PC-9 (cell line): ENCODE data around the gene MCF2L. TPM values are rescaled to one million over a fixed set of nuclear protein-coding genes. Genes with fewer than 3 reads are reported as not detected.

ENCODE experiments used
- BruUV-seq: library from RNA; stranded (reverse); fragments of 400-500 nt; replicated peaks from 2 replicates; lab custom pipeline; 2021; lab: Mats Ljungman, UMichigan
- CTCF ChIA-PET: fragments of 300-600 bp; sonication (Branson Sonifier 250); formaldehyde crosslinking; loops from one replicate; lab custom pipeline; 2022; ENCODE audit warnings: antibody characterized with exemption; lab: Charles Lee
- POLR2A ChIA-PET: fragments of 300-600 bp; sonication (Branson Sonifier 250); formaldehyde crosslinking; loops from one replicate; lab custom pipeline; 2022; ENCODE audit warnings: antibody characterized with exemption; ENCODE audit not compliant: unreplicated experiment; lab: Charles Lee
- DNase-seq, 2 experiments: peaks; one replicate each; pipeline versions ENCODE4 v3.0.0 to v3.0.0-alpha.2; 2015 to 2022; ENCODE audit warnings: mixed read lengths in 1 of 2
- H2AFZ ChIP-seq: fragments of 200-600 bp; sonication (generic); 2 replicates; pipeline ENCODE4 v1.8.1; 2017; ENCODE audit warnings: antibody characterized with exemption
- H3F3A ChIP-seq: fragments of 200-600 bp; sonication (generic); 2 replicates; pipeline ENCODE4 v1.8.1; 2017; ENCODE audit warnings: antibody characterized with exemption, mild to moderate bottlenecking, low read depth; ENCODE audit not compliant: insufficient read depth
- H3K27ac ChIP-seq: fragments of 200-600 bp; sonication (generic); 2 replicates; pipeline ENCODE4 v1.6.1; 2016; ENCODE audit warnings: mixed run types
- H3K27me3 ChIP-seq: fragments of 200-600 bp; sonication (generic); 2 replicates; pipeline ENCODE4 v1.6.1; 2016; ENCODE audit warnings: low read depth, mixed run types; ENCODE audit not compliant: insufficient read depth
- H3K36me3 ChIP-seq: fragments of 200-600 bp; sonication (generic); 2 replicates; pipeline ENCODE4 v1.6.1; 2016; ENCODE audit warnings: low read depth, mixed run types
- H3K4me1 ChIP-seq: fragments of 200-600 bp; sonication (generic); replicated peaks from 2 replicates; pipeline ENCODE4 v1.6.1; 2016; ENCODE audit warnings: mixed run types; ENCODE audit not compliant: insufficient read depth
- H3K4me2 ChIP-seq: fragments of 200-600 bp; sonication (generic); 2 replicates; pipeline ENCODE4 v1.6.1; 2017; ENCODE audit warnings: mixed run types
- H3K4me3 ChIP-seq: fragments of 200-600 bp; sonication (generic); 2 replicates; pipeline ENCODE4 v1.6.1; 2016; ENCODE audit warnings: mixed run types
- H3K79me2 ChIP-seq: fragments of 200-600 bp; sonication (generic); 2 replicates; pipeline ENCODE4 v1.6.1; 2017; ENCODE audit warnings: low read depth, mixed run types
- H3K9me2 ChIP-seq: fragments of 200-600 bp; sonication (generic); 2 replicates; pipeline ENCODE4 v1.8.1; 2017; ENCODE audit warnings: mild to moderate bottlenecking; ENCODE audit not compliant: insufficient read depth
- H3K9me3 ChIP-seq: fragments of 200-600 bp; sonication (generic); 2 replicates; pipeline ENCODE4 v1.8.1; 2016; ENCODE audit warnings: low read depth; ENCODE audit not compliant: insufficient read depth
- H4K20me1 ChIP-seq: fragments of 200-600 bp; sonication (generic); 2 replicates; pipeline ENCODE4 v1.8.1; 2017; ENCODE audit not compliant: insufficient read depth
- EZH2 ChIP-seq: fragments of 200-600 bp; sonication (generic); IDR thresholded peaks from 2 replicates; pipeline ENCODE4 v1.8.0; 2017; ENCODE audit warnings: antibody characterized with exemption, low read depth
- intact Hi-C: fragments of 100-400 bp; cut with micrococcal nuclease; formaldehyde crosslinking; loops from one replicate; pipeline ENCODE4 v1.10.0; 2022; ENCODE audit not compliant: unreplicated experiment
- total RNA-seq: library from RNA; stranded (reverse); gene quantifications from 2 replicates; pipeline ENCODE4 v1.2.3, GENCODE V29; 2021
- TF ChIP-seq, protein P1 (sequence below): fragments of 200-600 bp; sonication (generic); conservative IDR thresholded peaks from 2 replicates; pipeline ENCODE4 v1.6.1; 2017; ENCODE audit warnings: mixed run types, antibody characterized with exemption, mild to moderate bottlenecking, moderate library complexity

Gene MCF2L
- total RNA-seq, 1 experiment from 2014 or later: 28.2 TPM

GRCh38 chr13:113122550-113123225 lies 153.7 kb downstream of the MCF2L start, which contains the start of gene F10:
F10 (plus strand) TSS chr13:113122799; CDS start chr13:113122856, 57 bp downstream.
- CTCF ChIA-PET: no interaction called here
- no peak within 1 kb of the TSS for H2AFZ ChIP-seq

DNA sequence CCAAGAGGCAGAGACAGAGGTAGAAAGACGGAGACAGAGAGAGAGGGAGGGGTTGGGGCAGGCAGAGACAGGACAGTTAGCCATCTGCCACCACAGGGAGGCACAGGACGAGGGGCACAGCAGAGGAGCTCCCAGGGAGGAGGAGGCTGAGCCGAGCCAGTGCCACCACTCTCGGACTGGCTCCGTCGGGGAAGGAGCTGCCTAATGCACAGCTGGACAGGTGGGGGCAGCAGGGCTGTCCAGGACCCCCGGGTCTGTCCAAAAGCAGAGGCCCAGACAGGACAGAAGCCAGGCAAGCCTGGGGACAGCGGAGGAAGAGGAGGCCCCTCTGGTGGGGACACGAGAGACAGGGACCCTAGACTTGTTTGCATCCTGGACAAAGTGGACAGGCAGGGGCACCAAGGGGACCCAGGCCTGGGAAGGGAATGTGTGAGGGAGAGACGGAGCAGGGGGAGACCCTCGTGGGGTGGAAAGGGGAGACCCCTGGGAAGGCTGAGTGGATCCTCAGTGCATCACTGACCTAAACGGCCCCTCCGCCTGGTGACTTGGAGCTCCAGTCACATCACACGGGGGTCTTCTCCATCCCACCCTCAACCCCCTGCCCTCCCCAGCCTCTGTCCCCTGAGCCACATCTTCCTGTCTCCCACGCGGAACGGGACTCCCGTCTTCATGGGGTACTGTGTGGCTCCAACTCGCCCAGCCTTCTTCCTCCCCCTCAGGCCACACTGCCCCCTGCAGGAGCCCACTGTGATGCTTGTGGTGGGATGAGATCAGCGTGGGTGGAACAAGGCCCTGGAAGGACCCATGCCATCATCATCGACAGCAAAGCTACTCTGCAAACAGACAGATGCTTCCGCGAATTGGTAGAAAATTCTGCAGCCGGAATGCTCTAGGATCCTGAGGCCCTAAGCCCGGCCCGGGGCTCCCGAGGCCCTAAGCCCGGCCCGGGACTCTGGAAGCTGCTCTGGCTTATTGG lies 154.5 kb downstream of the MCF2L start:
- intact Hi-C loops: no loop called here
- TF ChIP-seq, protein P1, sequence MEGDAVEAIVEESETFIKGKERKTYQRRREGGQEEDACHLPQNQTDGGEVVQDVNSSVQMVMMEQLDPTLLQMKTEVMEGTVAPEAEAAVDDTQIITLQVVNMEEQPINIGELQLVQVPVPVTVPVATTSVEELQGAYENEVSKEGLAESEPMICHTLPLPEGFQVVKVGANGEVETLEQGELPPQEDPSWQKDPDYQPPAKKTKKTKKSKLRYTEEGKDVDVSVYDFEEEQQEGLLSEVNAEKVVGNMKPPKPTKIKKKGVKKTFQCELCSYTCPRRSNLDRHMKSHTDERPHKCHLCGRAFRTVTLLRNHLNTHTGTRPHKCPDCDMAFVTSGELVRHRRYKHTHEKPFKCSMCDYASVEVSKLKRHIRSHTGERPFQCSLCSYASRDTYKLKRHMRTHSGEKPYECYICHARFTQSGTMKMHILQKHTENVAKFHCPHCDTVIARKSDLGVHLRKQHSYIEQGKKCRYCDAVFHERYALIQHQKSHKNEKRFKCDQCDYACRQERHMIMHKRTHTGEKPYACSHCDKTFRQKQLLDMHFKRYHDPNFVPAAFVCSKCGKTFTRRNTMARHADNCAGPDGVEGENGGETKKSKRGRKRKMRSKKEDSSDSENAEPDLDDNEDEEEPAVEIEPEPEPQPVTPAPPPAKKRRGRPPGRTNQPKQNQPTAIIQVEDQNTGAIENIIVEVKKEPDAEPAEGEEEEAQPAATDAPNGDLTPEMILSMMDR: peak; percentile 30; the same call in 1 of the 2 replicates
- no peak for TF ChIP-seq EZH2
- Histone ChIP-seq H3K79me2 (no peaks in the 10 kb centered on the region), H3K9me2 (no peaks in the 10 kb centered on the region), H3K27me3 (peaks cover 89% of the 10 kb centered on the region), H3K27ac (no peak overlapping the region), H3K4me1 (no peaks in the 10 kb centered on the region), H3K4me2 (no peak overlapping the region), H3F3A (no peaks in the 10 kb centered on the region), H3K9me3 (no peaks in the 10 kb centered on the region), H3K36me3 (no peaks in the 10 kb centered on the region), H4K20me1 (no peaks in the 10 kb centered on the region), H2AFZ (no peak overlapping the region), H3K4me3 (no peak overlapping the region)
- POLR2A ChIA-PET: no interaction called here
- no TSS peak for BruUV-seq
- no peak for DNase-seq
- CTCF ChIA-PET: interaction anchor here (0.6 kb wide), 1 partner anchor 35 kb away, joined by 27 read pairs; the partner anchor contains the start of gene PROZ

More at GRCh38 chr13:113122550-113123225, 153.7 kb downstream of the MCF2L start, which contains the start of gene F10:
- Histone ChIP-seq H3K27ac (no peak within 1 kb of the TSS), H3K4me3 (no peak within 1 kb of the TSS), H3K4me2 (no peak within 1 kb of the TSS), H3K36me3 (no peaks in the 10 kb centered on the region), H4K20me1 (no peaks in the 10 kb centered on the region), H3K9me2 (no peaks in the 10 kb centered on the region), H3K4me1 (no peaks in the 10 kb centered on the region), H3K27me3 (peaks cover 90% of the 10 kb centered on the region), H3K9me3 (no peaks in the 10 kb centered on the region), H3F3A (no peaks in the 10 kb centered on the region), H3K79me2 (no peaks in the 10 kb centered on the region)
- intact Hi-C loops: no loop called here
- no TSS peak for BruUV-seq
- TF ChIP-seq, protein P1: no peak
- no peak for TF ChIP-seq EZH2
- DNase-seq: no peak
- POLR2A ChIA-PET: interaction anchor here (0.5 kb wide), 1 partner anchor 86 kb away, joined by 6 read pairs; no protein-coding TSS in a partner anchor

- H2AFZ ChIP-seq: no peak overlapping the region
- no peak overlapping the region for H3K4me3 ChIP-seq
- no TSS peak for BruUV-seq
- H3K4me2 ChIP-seq: no peak overlapping the region
- no peaks in the 10 kb centered on the region for H3K36me3 ChIP-seq
- H4K20me1 ChIP-seq: no peaks in the 10 kb centered on the region
- TF ChIP-seq, protein P1: no peak
- TF ChIP-seq EZH2: no peak
- no peaks in the 10 kb centered on the region for H3K4me1 ChIP-seq
- no peaks in the 10 kb centered on the region for H3K79me2 ChIP-seq
- H3K9me2 ChIP-seq: no peaks in the 10 kb centered on the region
- POLR2A ChIA-PET: no interaction called here
- H3F3A ChIP-seq: no peaks in the 10 kb centered on the region
- H3K9me3 ChIP-seq: no peaks in the 10 kb centered on the region
- H3K27me3 ChIP-seq: peaks cover 86% of the 10 kb centered on the region
- no peak for DNase-seq
- CTCF ChIA-PET: no interaction called here
- intact Hi-C loops: no loop called here
- H3K27ac ChIP-seq: no peak overlapping the region
These were observed 155.4 kb downstream of the MCF2L start for GRCh38 chr13:113124211-113124970.
